GM18909 (cell line): ENCODE results near the gene RIC8A.
"Not testable (repeated sequence)": the region's sequence is repeated elsewhere in the genome, so short reads cannot be mapped to it uniquely, and the experiment has no call there.

Source experiments
- ATAC-seq: cut with Tn5 transposase; IDR thresholded peaks from one replicate; pipeline ENCODE4 v1.9.1; 2021; ENCODE audit warnings: mild to moderate bottlenecking; ENCODE audit not compliant: unreplicated experiment, poor library complexity

RIC8A gene

GRCh38 chr11:216081-216974, 8.8 kb downstream of the RIC8A start:
- ATAC-seq, result no peak

- no peak for ATAC-seq
Observed at GRCh38 chr11:217704-218103, 10.2 kb downstream of the RIC8A start.

GRCh38 chr11:218815-219593, 11.5 kb downstream of the RIC8A start:
- no peak for ATAC-seq

GRCh38 chr11:220641-221215, 13.2 kb downstream of the RIC8A start:
- not testable (repeated sequence) for ATAC-seq

- no peak for ATAC-seq
Observed at GRCh38 chr11:221539-221938, 14.0 kb downstream of the RIC8A start.

- ATAC-seq, result no peak
Observed at GRCh38 chr11:221998-222789, 14.7 kb downstream of the RIC8A start.

GRCh38 chr11:223026-223789, 15.7 kb downstream of the RIC8A start:
- no peak for ATAC-seq

- no peak for ATAC-seq
Observed at GRCh38 chr11:223884-224283, 16.4 kb downstream of the RIC8A start.

- ATAC-seq, result no peak
Observed at GRCh38 chr11:224424-224823, 16.9 kb downstream of the RIC8A start.

- ATAC-seq, result no peak
Observed at GRCh38 chr11:225734-226453, 18.4 kb downstream of the RIC8A start.

GRCh38 chr11:227824-228379, 20.4 kb downstream of the RIC8A start:
- no peak for ATAC-seq

GRCh38 chr11:230431-230830, 22.9 kb downstream of the RIC8A start:
- no peak for ATAC-seq

GRCh38 chr11:232783-233565, 25.5 kb downstream of the RIC8A start:
- no peak for ATAC-seq

- ATAC-seq, result no peak
Observed at GRCh38 chr11:235180-235579, 27.7 kb downstream of the RIC8A start.

- ATAC-seq, result peak; percentile 22
Observed at GRCh38 chr11:235609-235996, 28.1 kb downstream of the RIC8A start.

GRCh38 chr11:235997-236773, 28.7 kb downstream of the RIC8A start, which contains the start of gene SIRT3:
Gene SIRT3 (minus strand): TSS chr11:236342. CDS start chr11:236328, 14 bp downstream.
- ATAC-seq, result peak; percentile 78
